HEK293 (cell line): ENCODE results near the gene PHF23.
A peak's percentile ranks its signal among the peaks of the same experiment; 100 is the strongest.

Experiments used
- GLIS1 ChIP-seq: fragments of 450-650 bp; formaldehyde crosslinking; IDR thresholded peaks from 2 replicates; pipeline ENCODE4 v1.5.1; 2016; ENCODE audit warnings: missing biosample characterization, missing genetic modification characterization
- HOXD13 ChIP-seq: sonication (generic); formaldehyde crosslinking; IDR thresholded peaks from 2 replicates; pipeline ENCODE4 v1.8.0; 2022; ENCODE audit warnings: missing genetic modification reagents, borderline replicate concordance
- IKZF3 ChIP-seq: fragments of 450-650 bp; IDR thresholded peaks from 2 replicates; pipeline ENCODE4 v1.5.0; 2018; ENCODE audit warnings: missing biosample characterization, mild to moderate bottlenecking, missing genetic modification characterization, moderate library complexity
- INSM2 ChIP-seq: fragments of 450-650 bp; formaldehyde crosslinking; IDR thresholded peaks from 2 replicates; pipeline ENCODE4 v1.5.1; 2016; ENCODE audit warnings: missing biosample characterization, missing genetic modification characterization
- SP2 ChIP-seq: fragments of 450-650 bp; formaldehyde crosslinking; IDR thresholded peaks from 2 replicates; pipeline ENCODE4 v1.5.1; 2016; ENCODE audit warnings: missing biosample characterization, missing genetic modification characterization
- TRIM28 ChIP-seq: IDR thresholded peaks from 2 replicates; pipeline ENCODE4 v1.6.1; 2011; ENCODE audit warnings: low read length, control low read depth, borderline replicate concordance
- ZBTB11 ChIP-seq: fragments of 450-650 bp; formaldehyde crosslinking; conservative IDR thresholded peaks from 2 replicates; pipeline ENCODE4 v1.5.1; 2016; ENCODE audit warnings: low read depth, missing biosample characterization, missing genetic modification characterization
- ZBTB44 ChIP-seq: fragments of 450-650 bp; IDR thresholded peaks from 2 replicates; pipeline ENCODE4 v1.5.1; 2018; ENCODE audit warnings: missing biosample characterization, mild to moderate bottlenecking, missing genetic modification characterization
- ZBTB6 ChIP-seq: fragments of 450-650 bp; formaldehyde crosslinking; IDR thresholded peaks from 2 replicates; pipeline ENCODE4 v1.5.1; 2017; ENCODE audit warnings: missing biosample characterization, missing genetic modification characterization
- ZNF112 ChIP-seq: fragments of 450-650 bp; formaldehyde crosslinking; IDR thresholded peaks from 2 replicates; pipeline ENCODE4 v1.5.0; 2017; ENCODE audit warnings: missing biosample characterization, missing genetic modification characterization
- ZNF140 ChIP-seq: fragments of 450-650 bp; formaldehyde crosslinking; IDR thresholded peaks from 2 replicates; pipeline ENCODE4 v1.5.1; 2016; ENCODE audit warnings: missing biosample characterization, missing genetic modification characterization
- ZNF148 ChIP-seq: fragments of 450-650 bp; formaldehyde crosslinking; IDR thresholded peaks from 2 replicates; pipeline ENCODE4 v1.5.0; 2017; ENCODE audit warnings: missing biosample characterization, missing genetic modification characterization, borderline replicate concordance
- ZNF2 ChIP-seq: fragments of 450-650 bp; formaldehyde crosslinking; IDR thresholded peaks from 2 replicates; pipeline ENCODE4 v1.5.1; 2016; ENCODE audit warnings: missing biosample characterization, missing genetic modification characterization
- ZNF202 ChIP-seq: fragments of 450-650 bp; formaldehyde crosslinking; IDR thresholded peaks from 2 replicates; pipeline ENCODE4 v1.5.1; 2016; ENCODE audit warnings: missing biosample characterization, missing genetic modification characterization, borderline replicate concordance
- ZNF214 ChIP-seq: fragments of 450-650 bp; formaldehyde crosslinking; IDR thresholded peaks from 2 replicates; pipeline ENCODE4 v1.5.1; 2017; ENCODE audit warnings: missing biosample characterization, mild to moderate bottlenecking, missing genetic modification characterization, borderline replicate concordance
- ZNF23 ChIP-seq: fragments of 450-650 bp; formaldehyde crosslinking; IDR thresholded peaks from 2 replicates; pipeline ENCODE4 v1.5.1; 2016; ENCODE audit warnings: missing biosample characterization, missing genetic modification characterization, borderline replicate concordance
- ZNF248 ChIP-seq: fragments of 450-650 bp; formaldehyde crosslinking; IDR thresholded peaks from 2 replicates; pipeline ENCODE4 v1.5.1; 2017; ENCODE audit warnings: missing biosample characterization, missing genetic modification characterization
- ZNF302 ChIP-seq: fragments of 450-650 bp; formaldehyde crosslinking; IDR thresholded peaks from 2 replicates; pipeline ENCODE4 v1.5.1; 2016; ENCODE audit warnings: missing biosample characterization, missing genetic modification characterization, low read depth
- ZNF394 ChIP-seq: fragments of 450-650 bp; formaldehyde crosslinking; IDR thresholded peaks from 2 replicates; pipeline ENCODE4 v1.5.1; 2016; ENCODE audit warnings: missing biosample characterization, missing genetic modification characterization, mild to moderate bottlenecking, moderate library complexity, borderline replicate concordance
- ZNF426 ChIP-seq: fragments of 450-650 bp; formaldehyde crosslinking; IDR thresholded peaks from 2 replicates; pipeline ENCODE4 v1.5.1; 2017; ENCODE audit warnings: missing biosample characterization, missing genetic modification characterization, mild to moderate bottlenecking, inconsistent platforms, moderate library complexity
- ZNF521 ChIP-seq: fragments of 450-650 bp; formaldehyde crosslinking; IDR thresholded peaks from 2 replicates; pipeline ENCODE4 v1.5.1; 2017; ENCODE audit warnings: missing biosample characterization, mild to moderate bottlenecking, missing genetic modification characterization
- ZNF580 ChIP-seq: fragments of 450-650 bp; formaldehyde crosslinking; IDR thresholded peaks from 2 replicates; pipeline ENCODE4 v1.5.1; 2016; ENCODE audit warnings: missing biosample characterization, missing genetic modification characterization
- ZNF585B ChIP-seq: fragments of 450-650 bp; formaldehyde crosslinking; IDR thresholded peaks from 2 replicates; pipeline ENCODE4 v1.5.1; 2016; ENCODE audit warnings: missing biosample characterization, missing genetic modification characterization
- ZNF645 ChIP-seq: fragments of 450-650 bp; formaldehyde crosslinking; IDR thresholded peaks from 2 replicates; pipeline ENCODE4; 2016; ENCODE audit warnings: missing biosample characterization, missing genetic modification characterization
- ZNF670 ChIP-seq: fragments of 450-650 bp; formaldehyde crosslinking; IDR thresholded peaks from 2 replicates; pipeline ENCODE4 v1.5.1; 2016; ENCODE audit warnings: missing biosample characterization, missing genetic modification characterization, low read depth
- ZSCAN16 ChIP-seq: fragments of 450-650 bp; formaldehyde crosslinking; IDR thresholded peaks from 2 replicates; pipeline ENCODE4 v1.5.1; 2016; ENCODE audit warnings: missing biosample characterization, missing genetic modification characterization

PHF23 gene

GRCh38 chr17:7234083-7234951 lies 4.9 kb downstream of the PHF23 start, which contains the start of gene DVL2 (continued):
- peak; percentile 21 for TF ChIP-seq ZBTB11 (tag by site-specific recombination)
- no peak for TF ChIP-seq HOXD13
- no peak; the same call in 1 of the 2 replicates for TF ChIP-seq ZNF214 (tag by site-specific recombination)
- 0 out of 2 replicates have a peak, but pooled peaks have one; percentile 58 for TF ChIP-seq ZSCAN16 (tag by site-specific recombination)
- TF ChIP-seq GLIS1 (tag by site-specific recombination): peak; percentile 79
- TF ChIP-seq ZNF140: no peak; the same call in none of the 2 replicates
- TF ChIP-seq ZBTB44: 0 out of 2 replicates have a peak, but pooled peaks have one; percentile 27
- TF ChIP-seq ZNF202 (tag by site-specific recombination): peak; percentile 81; the same call in 1 of the 2 replicates
- peak; percentile 88 for TF ChIP-seq INSM2 (tag by site-specific recombination)
- no peak for TF ChIP-seq ZNF112
- TF ChIP-seq ZBTB6: peak; percentile 74; the same call in 1 of the 2 replicates
- peak; percentile 88 for TF ChIP-seq SP2
- no peak for TF ChIP-seq ZNF670 (tag by site-specific recombination)
- TF ChIP-seq ZNF302 (tag by site-specific recombination): no peak
- TF ChIP-seq ZNF645: peak; percentile 92
- TF ChIP-seq TRIM28: no peak
- no peak for TF ChIP-seq ZNF521 (tag by site-specific recombination)
- TF ChIP-seq ZNF23 (tag by site-specific recombination): peak; percentile 65; the same call in 1 of the 2 replicates
- no peak; the same call in 1 of the 2 replicates for TF ChIP-seq IKZF3 (tag by site-specific recombination)
- no peak for TF ChIP-seq ZNF248 (tag by site-specific recombination)
- peak; percentile 59; the same call in 1 of the 2 replicates for TF ChIP-seq ZNF148 (tag by site-specific recombination)
- peak; percentile 73; the same call in 1 of the 2 replicates for TF ChIP-seq ZNF2 (tag by site-specific recombination)
- TF ChIP-seq ZNF426 (tag by site-specific recombination): no peak
- TF ChIP-seq ZNF394: 0 out of 2 replicates have a peak, but pooled peaks have one; percentile 42
- TF ChIP-seq ZNF585B (tag by site-specific recombination): no peak
- TF ChIP-seq ZNF580 (tag by site-specific recombination): peak; percentile 94
